Measurements from ENCODE around the gene PHC2. TPM values are rescaled to one million over a fixed set of nuclear protein-coding genes. Genes with fewer than 3 reads are reported as not detected.
A peak's percentile ranks its signal among the peaks of the same experiment; 100 is the strongest.

Gene PHC2
- total RNA-seq, 1 donor from 2014 or later, result 287 TPM

DNA sequence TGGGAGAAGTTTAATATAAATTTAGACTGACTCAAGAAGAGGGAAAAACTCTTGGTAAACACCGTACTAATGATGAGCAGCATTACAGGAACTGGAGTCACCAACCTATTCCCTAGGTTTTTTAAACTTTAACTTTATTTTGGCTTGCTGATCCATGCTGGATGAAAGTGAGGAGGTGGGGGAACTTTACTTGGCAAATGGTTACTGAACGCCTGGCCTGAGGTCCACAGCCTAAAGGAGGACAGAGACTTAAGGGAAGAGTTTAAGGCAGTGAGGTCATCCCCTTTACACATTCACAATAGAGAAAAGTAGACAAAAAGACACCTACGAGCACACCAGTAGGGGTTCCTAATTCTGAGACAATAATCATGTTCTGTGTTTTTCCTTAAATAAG is 84.4 kb downstream of the PHC2 start:
- Mint-ChIP-seq H3K36me3 (ENCODE audit: unreplicated experiment) (peaks cover 20% of the 10 kb centered on the region), H3K27ac (ENCODE audit: unreplicated experiment) (peak overlapping the region; percentile 98), H3K4me3 (ENCODE audit: unreplicated experiment) (peak overlapping the region; percentile 98), H3K4me1 (ENCODE audit: low read depth, unreplicated experiment) (peaks cover 52% of the 10 kb centered on the region), H3K9me3 (ENCODE audit: unreplicated experiment) (peaks cover 36% of the 10 kb centered on the region), H3K27me3 (ENCODE audit: unreplicated experiment) (peaks cover 30% of the 10 kb centered on the region)
- TF ChIP-seq, protein P1, sequence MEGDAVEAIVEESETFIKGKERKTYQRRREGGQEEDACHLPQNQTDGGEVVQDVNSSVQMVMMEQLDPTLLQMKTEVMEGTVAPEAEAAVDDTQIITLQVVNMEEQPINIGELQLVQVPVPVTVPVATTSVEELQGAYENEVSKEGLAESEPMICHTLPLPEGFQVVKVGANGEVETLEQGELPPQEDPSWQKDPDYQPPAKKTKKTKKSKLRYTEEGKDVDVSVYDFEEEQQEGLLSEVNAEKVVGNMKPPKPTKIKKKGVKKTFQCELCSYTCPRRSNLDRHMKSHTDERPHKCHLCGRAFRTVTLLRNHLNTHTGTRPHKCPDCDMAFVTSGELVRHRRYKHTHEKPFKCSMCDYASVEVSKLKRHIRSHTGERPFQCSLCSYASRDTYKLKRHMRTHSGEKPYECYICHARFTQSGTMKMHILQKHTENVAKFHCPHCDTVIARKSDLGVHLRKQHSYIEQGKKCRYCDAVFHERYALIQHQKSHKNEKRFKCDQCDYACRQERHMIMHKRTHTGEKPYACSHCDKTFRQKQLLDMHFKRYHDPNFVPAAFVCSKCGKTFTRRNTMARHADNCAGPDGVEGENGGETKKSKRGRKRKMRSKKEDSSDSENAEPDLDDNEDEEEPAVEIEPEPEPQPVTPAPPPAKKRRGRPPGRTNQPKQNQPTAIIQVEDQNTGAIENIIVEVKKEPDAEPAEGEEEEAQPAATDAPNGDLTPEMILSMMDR (IDR thresholded peaks at IDR 0.05; ENCODE audit: partially characterized antibody, unreplicated experiment), result no peak
- DNase-seq, result no peak

DNA sequence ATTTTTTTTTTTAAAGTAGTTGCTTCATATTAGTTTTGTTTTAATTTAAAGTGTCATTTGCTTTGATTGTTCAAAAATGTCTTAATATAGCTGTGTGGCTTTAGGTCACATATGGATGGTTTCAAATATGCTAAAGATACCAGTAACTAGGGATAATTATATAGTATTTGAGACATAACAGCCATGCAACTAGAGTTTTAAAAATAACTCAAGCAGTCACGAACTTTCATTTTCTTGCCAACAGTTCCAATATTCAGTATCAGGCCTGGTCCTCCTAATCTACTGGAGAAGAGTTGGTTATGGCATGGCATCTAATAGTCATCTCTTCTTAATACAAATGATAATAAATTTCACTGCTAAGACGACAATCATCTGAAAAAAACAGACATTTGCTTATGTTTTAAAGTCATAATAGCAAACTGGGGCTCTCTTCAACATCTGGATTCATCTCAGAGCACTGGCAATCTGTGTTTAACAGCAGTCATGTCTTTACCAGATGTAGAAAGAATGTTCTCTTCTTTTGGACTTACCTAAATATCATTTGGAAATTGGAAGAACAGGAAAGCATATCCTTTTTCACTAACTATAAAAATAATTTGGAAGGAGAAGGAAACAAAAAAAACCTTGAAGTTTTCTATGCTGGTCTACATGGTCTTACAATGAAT is 85.9 kb downstream of the PHC2 start:
- TF ChIP-seq, protein P1 (IDR thresholded peaks at IDR 0.05; ENCODE audit: partially characterized antibody, unreplicated experiment), result no peak
- Mint-ChIP-seq H3K9me3 (ENCODE audit: unreplicated experiment) (peaks cover 28% of the 10 kb centered on the region), H3K4me1 (ENCODE audit: low read depth, unreplicated experiment) (peaks cover 60% of the 10 kb centered on the region), H3K36me3 (ENCODE audit: unreplicated experiment) (peaks cover 16% of the 10 kb centered on the region), H3K27ac (ENCODE audit: unreplicated experiment) (peak overlapping the region; percentile 52), H3K27me3 (ENCODE audit: unreplicated experiment) (peaks cover 25% of the 10 kb centered on the region), H3K4me3 (ENCODE audit: unreplicated experiment) (peak overlapping the region; percentile 98)
- DNase-seq, result no peak

DNA sequence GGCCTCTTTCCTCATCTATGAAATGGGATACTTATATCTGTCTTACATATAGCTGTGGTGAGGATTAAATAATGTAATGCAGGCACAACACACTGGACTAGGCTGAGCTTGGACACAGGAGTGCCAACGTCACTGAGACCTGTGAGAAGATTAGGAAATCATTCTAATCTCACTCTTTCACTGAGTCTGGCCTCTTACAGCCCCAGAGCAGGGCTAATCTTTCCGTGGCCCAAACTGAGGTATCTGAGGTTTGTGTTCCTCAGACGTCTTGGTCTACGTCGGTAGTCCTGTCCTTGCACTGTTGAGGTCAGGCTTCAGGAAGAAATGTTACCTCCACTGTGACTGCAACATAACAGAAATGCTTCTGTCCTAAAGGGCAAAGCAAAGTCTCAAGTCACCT is 87.4 kb downstream of the PHC2 start:
- Mint-ChIP-seq H3K27me3 (ENCODE audit: unreplicated experiment) (peaks cover 21% of the 10 kb centered on the region), H3K4me1 (ENCODE audit: low read depth, unreplicated experiment) (peaks cover 73% of the 10 kb centered on the region), H3K4me3 (ENCODE audit: unreplicated experiment) (peak overlapping the region; percentile 70), H3K36me3 (ENCODE audit: unreplicated experiment) (peaks cover 13% of the 10 kb centered on the region), H3K27ac (ENCODE audit: unreplicated experiment) (peak overlapping the region; percentile 52), H3K9me3 (ENCODE audit: unreplicated experiment) (peaks cover 25% of the 10 kb centered on the region)
- no peak for DNase-seq
- TF ChIP-seq, protein P1 (IDR thresholded peaks at IDR 0.05; ENCODE audit: partially characterized antibody, unreplicated experiment), result no peak

DNA sequence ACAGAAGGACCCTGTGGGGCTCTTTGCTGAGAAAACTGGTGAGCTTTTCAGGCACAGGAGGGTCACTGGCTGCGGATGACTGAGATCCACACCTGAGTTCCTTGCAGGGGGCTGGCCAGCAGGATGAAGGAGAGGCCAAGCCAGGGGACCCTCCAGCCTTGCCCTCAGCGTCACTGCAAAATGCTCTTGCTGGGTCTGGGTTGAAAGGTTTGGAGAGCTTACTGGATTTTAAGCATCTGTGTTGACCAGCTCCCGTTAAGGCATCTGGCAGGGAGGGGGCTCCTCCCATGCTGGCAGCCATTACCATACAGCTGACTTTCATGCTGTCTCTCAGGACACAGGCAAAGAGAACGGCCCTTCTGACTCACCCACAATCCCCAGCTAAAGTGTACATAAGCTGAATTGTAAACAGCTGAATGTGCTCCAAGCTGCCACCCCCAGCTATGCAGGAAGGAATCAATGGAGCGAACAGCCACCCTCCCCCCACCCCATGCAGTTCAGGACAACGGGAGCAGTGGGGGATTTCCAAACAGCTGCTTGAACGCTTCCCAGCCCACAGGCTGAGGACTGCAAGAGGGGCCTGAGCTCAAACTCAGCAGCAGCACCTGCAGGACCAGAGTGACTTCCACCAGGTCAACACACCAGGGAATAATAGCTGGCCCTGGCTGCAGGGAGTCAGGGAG is 88.7 kb downstream of the PHC2 start:
- Mint-ChIP-seq H3K9me3 (ENCODE audit: unreplicated experiment) (peaks cover 20% of the 10 kb centered on the region), H3K4me3 (ENCODE audit: unreplicated experiment) (peak overlapping the region; percentile 93), H3K27me3 (ENCODE audit: unreplicated experiment) (peaks cover 17% of the 10 kb centered on the region), H3K36me3 (ENCODE audit: unreplicated experiment) (peaks cover 7% of the 10 kb centered on the region), H3K27ac (ENCODE audit: unreplicated experiment) (peak overlapping the region; percentile 96), H3K4me1 (ENCODE audit: low read depth, unreplicated experiment) (peaks cover 83% of the 10 kb centered on the region)
- peak; percentile 49 for DNase-seq
- TF ChIP-seq, protein P1 (IDR thresholded peaks at IDR 0.05; ENCODE audit: partially characterized antibody, unreplicated experiment), result no peak

DNA sequence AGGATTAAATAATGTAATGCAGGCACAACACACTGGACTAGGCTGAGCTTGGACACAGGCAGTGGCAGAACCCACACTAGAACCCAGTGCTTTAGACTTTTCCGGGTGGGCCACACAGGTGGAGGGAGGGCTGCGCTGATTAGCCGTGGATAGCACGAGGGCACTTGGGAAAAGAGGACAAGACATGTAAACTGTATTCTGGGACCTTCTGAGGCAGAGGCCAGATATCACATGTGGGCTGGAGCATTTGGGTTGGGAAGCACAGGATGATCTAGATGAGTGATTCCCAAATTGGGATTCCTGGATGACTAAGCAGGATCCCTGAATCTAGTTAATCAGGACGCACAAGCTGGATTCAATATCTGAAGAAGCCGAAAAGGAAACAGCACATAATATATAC is 89.7 kb downstream of the PHC2 start:
- Mint-ChIP-seq H3K4me1 (ENCODE audit: low read depth, unreplicated experiment) (peaks cover 81% of the 10 kb centered on the region), H3K27me3 (ENCODE audit: unreplicated experiment) (peaks cover 15% of the 10 kb centered on the region)

More for the DNA sequence above, 89.7 kb downstream of the PHC2 start:
- DNase-seq, result no peak
- Mint-ChIP-seq H3K27ac (ENCODE audit: unreplicated experiment) (peak overlapping the region; percentile 96), H3K36me3 (ENCODE audit: unreplicated experiment) (no peaks in the 10 kb centered on the region), H3K4me3 (ENCODE audit: unreplicated experiment) (peak overlapping the region; percentile 93), H3K9me3 (ENCODE audit: unreplicated experiment) (peaks cover 20% of the 10 kb centered on the region)
- TF ChIP-seq, protein P1 (IDR thresholded peaks at IDR 0.05; ENCODE audit: partially characterized antibody, unreplicated experiment), result no peak

All from glutamatergic neuron (in vitro differentiated cells).